KMS-11 (cell line): ENCODE measurements around the gene PRSS37.
"Not testable (repeated sequence)": the region's sequence is repeated elsewhere in the genome, so short reads cannot be mapped to it uniquely, and the experiment has no call there.

Experiments
- H2AFZ ChIP-seq: fragments of 200-600 bp; sonication (generic); 2 replicates; pipeline ENCODE4 v1.6.1; 2016; ENCODE audit warnings: antibody characterized with exemption, mixed run types, low read depth
- H3K27ac ChIP-seq: fragments of 200-600 bp; sonication (generic); 2 replicates; pipeline ENCODE4 v1.6.1; 2016; ENCODE audit warnings: mild to moderate bottlenecking, mixed run types
- H3K27me3 ChIP-seq: fragments of 200-600 bp; sonication (generic); 2 replicates; pipeline ENCODE4 v1.6.1; 2017; ENCODE audit warnings: mild to moderate bottlenecking, low read depth, mixed run types, moderate library complexity; ENCODE audit not compliant: insufficient read depth
- H3K36me3 ChIP-seq: fragments of 200-600 bp; sonication (generic); 2 replicates; pipeline ENCODE4 v1.6.1; 2017; ENCODE audit warnings: mild to moderate bottlenecking, mixed run types; ENCODE audit not compliant: insufficient read depth
- H3K4me1 ChIP-seq: fragments of 200-600 bp; sonication (generic); 2 replicates; pipeline ENCODE4 v1.6.1; 2016; ENCODE audit warnings: mild to moderate bottlenecking, low read depth, mixed run types; ENCODE audit not compliant: poor library complexity, severe bottlenecking
- H3K4me2 ChIP-seq: fragments of 200-600 bp; sonication (generic); 2 replicates; pipeline ENCODE4 v1.7.0; 2016; ENCODE audit warnings: mild to moderate bottlenecking, mixed run types
- H3K4me3 ChIP-seq: fragments of 200-600 bp; sonication (generic); IDR thresholded peaks from 2 replicates; pipeline ENCODE4 v1.6.1; 2017; ENCODE audit warnings: low read depth, low read length, mixed read lengths; ENCODE audit not compliant: insufficient read depth
- H3K79me2 ChIP-seq: fragments of 200-600 bp; sonication (generic); 2 replicates; pipeline ENCODE4 v1.6.1; 2016; ENCODE audit warnings: low read depth, mixed run types; ENCODE audit not compliant: insufficient read depth
- H3K9ac ChIP-seq: fragments of 200-600 bp; sonication (generic); 2 replicates; pipeline ENCODE4 v1.6.1; 2016; ENCODE audit warnings: mild to moderate bottlenecking, mixed run types
- H4K20me1 ChIP-seq: fragments of 200-600 bp; sonication (generic); 2 replicates; pipeline ENCODE4 v1.6.1; 2016; ENCODE audit warnings: mild to moderate bottlenecking, mixed run types; ENCODE audit not compliant: insufficient read depth
- CTCF ChIP-seq: fragments of 200-600 bp; sonication (generic); conservative IDR thresholded peaks from 2 replicates; pipeline ENCODE4 v1.6.1; 2017; ENCODE audit warnings: low read depth, mild to moderate bottlenecking, antibody characterized with exemption, low read length, moderate library complexity, mixed read lengths

PRSS37 gene

GRCh38 chr7:141837683-141838082 lies 3.6 kb downstream of the PRSS37 start:
- Histone ChIP-seq H3K27me3 (no peaks in the 10 kb centered on the region), H3K4me3 (no peak overlapping the region), H3K27ac (no peak overlapping the region), H3K9ac (no peak overlapping the region), H3K36me3 (no peaks in the 10 kb centered on the region), H3K4me1 (no peaks in the 10 kb centered on the region), H3K79me2 (no peaks in the 10 kb centered on the region), H3K4me2 (no peak overlapping the region), H4K20me1 (no peaks in the 10 kb centered on the region), H2AFZ (no peak overlapping the region)
- no peak for TF ChIP-seq CTCF

GRCh38 chr7:141822432-141822831 lies 18.9 kb downstream of the PRSS37 start:
- not testable (repeated sequence) for H3K27me3 ChIP-seq, H2AFZ ChIP-seq, H3K4me2 ChIP-seq, H3K36me3 ChIP-seq, H3K9ac ChIP-seq, H3K4me1 ChIP-seq, H4K20me1 ChIP-seq, H3K4me3 ChIP-seq, H3K27ac ChIP-seq, H3K79me2 ChIP-seq

GRCh38 chr7:141820067-141820466 lies 21.2 kb downstream of the PRSS37 start:
- Histone ChIP-seq H3K4me1 (no peaks in the 10 kb centered on the region), H3K36me3 (no peaks in the 10 kb centered on the region), H3K4me3 (no peak overlapping the region), H3K4me2 (no peak overlapping the region), H3K9ac (no peak overlapping the region), H4K20me1 (no peaks in the 10 kb centered on the region), H3K27ac (no peak overlapping the region), H3K27me3 (no peaks in the 10 kb centered on the region), H3K79me2 (no peaks in the 10 kb centered on the region), H2AFZ (no peak overlapping the region)
- no peak for TF ChIP-seq CTCF

GRCh38 chr7:141792526-141792925 lies 48.8 kb downstream of the PRSS37 start:
- Histone ChIP-seq H4K20me1 (no peaks in the 10 kb centered on the region), H3K4me3 (no peak overlapping the region), H3K27me3 (no peaks in the 10 kb centered on the region), H3K4me1 (no peaks in the 10 kb centered on the region), H3K9ac (no peak overlapping the region), H3K27ac (no peak overlapping the region), H3K79me2 (no peaks in the 10 kb centered on the region), H2AFZ (no peak overlapping the region), H3K4me2 (no peak overlapping the region), H3K36me3 (no peaks in the 10 kb centered on the region)
- TF ChIP-seq CTCF: no peak

GRCh38 chr7:141789917-141790316 lies 51.4 kb downstream of the PRSS37 start, which contains the start of gene TAS2R5:
TAS2R5 (plus strand) TSS chr7:141790217; CDS start chr7:141790362, 145 bp downstream.
- Histone ChIP-seq H4K20me1 (no peaks in the 10 kb centered on the region), H3K4me1 (no peaks in the 10 kb centered on the region), H3K36me3 (no peaks in the 10 kb centered on the region), H3K9ac (no peak within 1 kb of the TSS), H3K27ac (no peak within 1 kb of the TSS), H3K4me2 (no peak within 1 kb of the TSS), H3K79me2 (no peaks in the 10 kb centered on the region), H2AFZ (no peak within 1 kb of the TSS), H3K4me3 (no peak within 1 kb of the TSS), H3K27me3 (no peaks in the 10 kb centered on the region)
- no peak for TF ChIP-seq CTCF
